NCI-H2029 (cell line): ENCODE results near the gene SLC17A7.
"Not testable (repeated sequence)": the region's sequence is repeated elsewhere in the genome, so short reads cannot be mapped to it uniquely, and the experiment has no call there.

Experiments used
- DNase-seq: peaks from one replicate; lab custom pipeline; 2025; lab: John Stamatoyannopoulos, UW

Gene SLC17A7

GRCh38 chr19:49444100-49444700 is 2.9 kb upstream of the SLC17A7 start:
- not testable (repeated sequence) for DNase-seq

DNA sequence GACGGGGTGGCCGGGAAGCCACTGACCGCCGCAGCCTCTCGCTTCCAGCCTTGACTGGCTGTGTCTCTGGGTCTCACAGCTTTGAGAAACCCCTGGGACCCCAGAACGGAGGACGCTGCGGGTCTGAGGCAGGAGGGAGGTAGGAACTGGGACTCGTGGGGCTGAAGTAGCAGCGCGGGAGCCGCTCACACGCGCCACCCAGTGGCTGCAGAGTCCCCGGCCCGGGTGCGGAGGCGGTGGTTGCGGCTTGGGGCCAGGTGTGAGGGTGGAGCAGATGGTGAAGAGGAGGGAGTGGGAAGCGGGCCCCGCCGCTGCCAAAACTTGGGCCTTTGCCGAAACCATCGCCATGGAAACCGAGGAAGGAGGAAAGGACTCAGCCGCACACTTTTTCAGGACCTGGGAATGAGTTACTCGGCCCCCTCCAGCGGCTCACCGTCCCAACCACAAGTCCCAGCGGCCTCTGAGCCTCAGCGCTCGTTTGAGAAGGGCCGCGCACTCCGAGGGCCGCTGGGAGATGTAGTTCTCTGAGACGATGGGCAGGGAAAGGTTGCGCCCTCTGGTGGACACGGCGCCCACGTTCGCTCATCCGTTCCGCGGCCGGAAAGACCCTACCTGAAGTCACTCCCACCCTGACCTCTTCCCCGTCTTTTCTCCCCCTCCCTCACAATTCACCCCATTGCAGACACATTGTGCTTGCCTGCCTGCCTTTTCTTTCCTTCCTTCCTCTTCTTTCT is 2.2 kb upstream of the SLC17A7 start:
- DNase-seq = peak; percentile 95

DNA sequence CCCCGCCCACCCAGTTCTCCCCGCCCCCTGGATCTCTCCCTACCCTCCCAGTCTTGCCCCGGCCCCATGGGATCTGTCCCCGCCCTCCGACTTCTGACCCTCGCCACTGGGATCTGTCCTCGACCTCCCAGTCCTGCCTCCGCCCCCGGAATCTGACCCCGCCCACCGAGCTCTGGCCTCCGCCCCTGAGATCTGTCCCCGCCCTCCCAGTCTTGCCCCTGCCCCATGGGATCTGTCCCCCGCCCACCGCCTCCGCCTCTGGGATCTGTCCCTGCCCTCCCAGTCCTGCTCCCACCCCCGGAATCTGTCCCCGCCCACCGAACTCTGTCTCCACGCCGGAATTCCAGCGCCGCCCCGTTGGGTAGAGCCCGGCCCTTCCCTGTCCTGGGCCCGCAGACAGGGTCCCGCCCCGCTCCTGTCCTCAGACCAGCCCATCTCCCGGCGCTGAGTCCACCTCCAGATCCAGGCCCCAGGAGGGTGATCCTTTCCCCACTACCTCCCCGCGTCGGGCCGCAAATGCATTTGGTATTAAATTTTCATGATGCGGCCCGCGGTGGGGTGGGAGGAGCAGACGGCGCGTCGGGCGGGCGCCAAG is 1.5 kb upstream of the SLC17A7 start:
- DNase-seq = peak; percentile 78

- DNase-seq = no peak
These were observed 1.0 kb upstream of the SLC17A7 start for GRCh38 chr19:49442354-49442753.

GRCh38 chr19:49441960-49442350 is 628 bp upstream of the SLC17A7 start:
- DNase-seq = no peak

DNA sequence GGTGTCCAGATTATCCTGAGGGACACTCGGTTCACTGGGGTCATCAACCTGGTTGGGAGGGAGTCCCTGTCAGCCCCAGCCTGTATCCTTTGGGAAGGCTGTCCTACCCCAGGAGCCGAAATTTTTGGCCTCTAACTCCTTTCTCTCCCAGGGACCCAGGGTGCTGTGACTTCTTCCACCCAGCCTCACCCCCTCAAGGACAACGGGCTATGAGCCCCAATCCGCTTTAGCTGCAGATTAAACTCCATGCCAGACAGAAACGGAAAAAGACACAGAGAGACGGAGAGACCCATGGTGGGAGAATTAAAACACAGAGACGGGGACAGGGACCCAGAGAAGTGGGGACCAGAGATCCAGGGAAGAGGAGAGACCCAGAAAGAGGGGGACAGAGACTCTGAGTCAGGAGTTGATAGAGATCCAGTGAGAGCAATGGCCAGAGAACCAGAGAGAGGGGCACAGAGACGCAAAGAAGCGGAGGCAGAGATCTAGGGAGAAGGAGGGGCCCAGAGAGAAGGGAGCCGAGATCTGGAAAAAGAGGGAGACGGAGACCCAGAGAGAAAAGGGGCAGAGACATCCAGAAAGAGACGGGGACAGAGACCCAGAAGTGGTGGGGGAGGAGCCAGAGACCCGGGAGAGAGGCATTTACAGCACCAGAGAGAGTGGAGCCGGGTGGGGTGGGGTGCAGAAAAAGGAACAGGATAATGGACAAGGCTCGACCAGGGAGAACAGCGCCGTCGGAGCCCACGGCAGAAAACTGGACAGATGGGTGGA is 703 bp downstream of the SLC17A7 start:
- DNase-seq = no peak

- no peak for DNase-seq
These were observed 1.5 kb downstream of the SLC17A7 start for GRCh38 chr19:49439836-49440235.

- no peak for DNase-seq
These were observed 3.1 kb downstream of the SLC17A7 start for GRCh38 chr19:49438261-49438660.

DNA sequence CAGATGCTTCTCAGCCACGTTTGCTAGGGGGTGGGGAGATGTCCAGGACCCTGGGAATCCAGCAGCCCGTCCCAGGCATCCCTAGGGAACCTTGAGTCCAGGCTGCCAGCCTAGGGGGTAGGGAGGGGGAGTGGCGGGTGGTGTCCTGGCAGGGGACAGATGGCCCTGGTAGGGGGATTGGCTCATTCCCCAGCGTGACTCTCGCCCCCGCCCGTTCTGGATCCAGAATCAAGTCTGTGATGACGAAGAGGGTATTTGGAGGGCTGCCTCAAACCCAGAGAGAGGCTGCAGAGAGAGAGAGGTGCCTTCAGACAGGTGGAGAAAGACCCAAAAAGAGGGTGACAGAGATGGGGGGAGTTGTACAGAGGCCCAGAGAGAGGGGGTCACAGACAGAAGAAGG is 4.1 kb downstream of the SLC17A7 start:
- DNase-seq = no peak

GRCh38 chr19:49436381-49437017 is 4.8 kb downstream of the SLC17A7 start:
- peak; percentile 56 for DNase-seq

GRCh38 chr19:49435670-49436069 is 5.7 kb downstream of the SLC17A7 start:
- no peak for DNase-seq

DNA sequence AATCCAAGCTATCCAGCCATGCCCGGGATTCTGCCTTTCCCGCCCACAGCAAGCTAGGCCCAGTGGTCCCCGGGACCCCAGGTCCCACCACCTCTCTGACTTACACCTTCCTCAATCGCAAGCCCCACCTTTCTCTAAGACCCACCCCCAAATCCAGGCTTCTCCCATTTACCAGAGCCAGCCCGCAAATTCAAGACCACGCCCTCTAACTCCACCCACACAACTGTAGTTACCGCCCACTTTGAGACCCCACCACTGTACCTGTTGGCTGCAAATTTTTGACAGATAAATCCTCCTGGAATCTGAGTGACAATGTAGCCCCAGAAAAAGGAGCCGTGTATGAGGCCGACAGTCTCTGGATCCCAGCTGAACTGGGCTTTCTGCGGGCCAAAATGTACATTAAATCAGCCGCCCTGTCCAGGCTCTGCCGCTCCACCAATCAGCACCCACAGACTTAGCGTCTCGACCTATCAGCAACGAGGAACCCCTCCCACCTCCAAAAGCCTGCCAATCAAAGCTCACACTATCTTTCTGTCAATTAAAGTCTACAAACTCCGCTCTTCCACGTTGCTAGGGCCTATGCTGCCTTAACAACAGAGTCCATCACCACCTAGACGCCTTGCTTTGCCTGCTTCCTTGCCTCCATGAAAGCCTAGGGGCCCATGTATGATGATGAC is 6.3 kb downstream of the SLC17A7 start:
- DNase-seq = no peak

GRCh38 chr19:49433240-49433901 is 8.0 kb downstream of the SLC17A7 start:
- DNase-seq = no peak

GRCh38 chr19:49432141-49433073 is 8.9 kb downstream of the SLC17A7 start:
- no peak for DNase-seq

DNA sequence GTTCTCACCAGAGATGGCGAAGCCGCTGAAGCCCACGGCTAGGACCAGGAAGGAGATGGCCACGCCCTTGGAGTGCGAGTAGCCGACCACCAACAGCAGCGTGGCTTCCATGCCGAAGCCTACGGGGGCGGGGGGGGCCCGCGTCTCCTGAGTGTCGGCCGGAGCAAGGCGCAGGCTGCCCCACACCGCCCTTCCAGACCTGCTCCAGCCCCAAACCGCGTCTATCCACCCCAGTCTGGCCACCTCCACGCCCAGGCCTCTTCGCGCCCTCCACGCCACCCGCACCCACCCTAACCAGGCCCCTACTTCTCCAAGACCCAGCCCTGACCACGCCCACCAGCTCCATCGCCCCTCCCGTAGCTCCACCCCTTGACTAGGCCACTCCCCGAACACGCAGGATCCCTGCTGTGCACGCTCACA is 10.0 kb downstream of the SLC17A7 start:
- no peak for DNase-seq

GRCh38 chr19:49430678-49431329 is 10.5 kb downstream of the SLC17A7 start:
- no peak for DNase-seq

GRCh38 chr19:49430172-49430677 is 11.1 kb downstream of the SLC17A7 start:
- no peak for DNase-seq

- no peak for DNase-seq
These were observed 12.5 kb downstream of the SLC17A7 start for GRCh38 chr19:49428547-49429451.
